Measurements from ENCODE around the gene KDSR.

Gene KDSR

GRCh38 chr18:63307551-63308200, 59.3 kb downstream of the KDSR start:
- DNase-seq (ENCODE audit: low read depth in 2 of 2, low spot score in 1 of 2): no peak

- no peak for DNase-seq (ENCODE audit: low read depth in 2 of 2, low spot score in 1 of 2)
These were observed 60.0 kb downstream of the KDSR start for GRCh38 chr18:63306819-63307550.

- no peak for DNase-seq (ENCODE audit: low read depth in 2 of 2, low spot score in 1 of 2)
These were observed 60.8 kb downstream of the KDSR start for GRCh38 chr18:63306249-63306648.

GRCh38 chr18:63303547-63303946, 63.5 kb downstream of the KDSR start:
- DNase-seq (ENCODE audit: low read depth in 2 of 2, low spot score in 1 of 2): no peak

GRCh38 chr18:63302636-63303405, 64.2 kb downstream of the KDSR start:
- DNase-seq (ENCODE audit: low read depth in 2 of 2, low spot score in 1 of 2): no peak

GRCh38 chr18:63302220-63302619, 64.8 kb downstream of the KDSR start:
- DNase-seq (ENCODE audit: low read depth in 2 of 2, low spot score in 1 of 2): no peak

GRCh38 chr18:63301434-63301833, 65.6 kb downstream of the KDSR start:
- no peak for DNase-seq (ENCODE audit: low read depth in 2 of 2, low spot score in 1 of 2)

- DNase-seq (ENCODE audit: low read depth in 2 of 2, low spot score in 1 of 2): no peak
These were observed 66.9 kb downstream of the KDSR start for GRCh38 chr18:63299837-63300745.

- DNase-seq (ENCODE audit: low read depth in 2 of 2, low spot score in 1 of 2): no peak
These were observed 68.3 kb downstream of the KDSR start for GRCh38 chr18:63298400-63299365.

GRCh38 chr18:63297687-63298399, 69.2 kb downstream of the KDSR start:
- no peak for DNase-seq (ENCODE audit: low read depth in 2 of 2, low spot score in 1 of 2)

GRCh38 chr18:63293935-63294334, 73.1 kb downstream of the KDSR start:
- DNase-seq (ENCODE audit: low read depth in 2 of 2, low spot score in 1 of 2): no peak

GRCh38 chr18:63292831-63293683, 73.9 kb downstream of the KDSR start:
- DNase-seq (ENCODE audit: low read depth in 2 of 2, low spot score in 1 of 2): no peak

GRCh38 chr18:63291278-63291677, 75.7 kb downstream of the KDSR start:
- no peak for DNase-seq (ENCODE audit: low read depth in 2 of 2, low spot score in 1 of 2)

- DNase-seq (ENCODE audit: low read depth in 2 of 2, low spot score in 1 of 2): no peak
These were observed 76.2 kb downstream of the KDSR start for GRCh38 chr18:63290821-63291200.

- DNase-seq (ENCODE audit: low read depth in 2 of 2, low spot score in 1 of 2): no peak
These were observed 76.7 kb downstream of the KDSR start for GRCh38 chr18:63290166-63290820.

- DNase-seq (ENCODE audit: low read depth in 2 of 2, low spot score in 1 of 2): no peak
These were observed 78.7 kb downstream of the KDSR start for GRCh38 chr18:63288311-63288710.

- DNase-seq (ENCODE audit: low read depth in 2 of 2, low spot score in 1 of 2): no peak
These were observed 79.2 kb downstream of the KDSR start for GRCh38 chr18:63287691-63288220.

- no peak for DNase-seq (ENCODE audit: low read depth in 2 of 2, low spot score in 1 of 2)
These were observed 80.1 kb downstream of the KDSR start for GRCh38 chr18:63286926-63287325.

Measured in stimulated activated CD8-positive, alpha-beta memory T cell treated with anti-CD3 and anti-CD28 coated beads, Interleukin-4, amount 100 ng/mL, for 4 hours (primary cell).